IMR-90 (cell line): ENCODE measurements around the gene RHBDL1. TPM values are rescaled to one million over a fixed set of nuclear protein-coding genes. Genes with fewer than 3 reads are reported as not detected.

Experiments
- ATAC-seq: fragments of 200-7000 bp; cut with Tn5 transposase; 2 replicates; pipeline ENCODE4 v1.9.1; 2020; ENCODE audit warnings: low read depth, mild to moderate bottlenecking, moderate library complexity
- BruUV-seq: library from RNA; stranded (reverse); fragments of 400-500 nt; replicated peaks from 2 replicates; lab custom pipeline; 2021; lab: Mats Ljungman, UMichigan
- CTCF ChIA-PET: fragments of 300-600 bp; formaldehyde crosslinking; extraction: SDS; loops from one replicate; lab custom pipeline; 2021; ENCODE audit warnings: antibody characterized with exemption; lab: Yijun Ruan, JAX
- POLR2A ChIA-PET: fragments of 300-600 bp; sonication (Branson Sonifier 250); formaldehyde crosslinking; loops from one replicate; lab custom pipeline; 2022; ENCODE audit warnings: antibody characterized with exemption; ENCODE audit not compliant: unreplicated experiment; lab: Charles Lee
- DNase-seq: peaks from one replicate; pipeline ENCODE4 v3.0.0; 2013
- H2AFZ ChIP-seq: replicated peaks from 2 replicates; pipeline ENCODE3; 2013; ENCODE audit warnings: low read length, mild to moderate bottlenecking; ENCODE audit not compliant: poor library complexity
- H2AK5ac ChIP-seq: 2 replicates; pipeline ENCODE4 v1.6.1; 2013; ENCODE audit warnings: low read depth, low read length, inconsistent platforms
- H2AK9ac ChIP-seq: replicated peaks from 2 replicates; pipeline ENCODE3; 2013; ENCODE audit warnings: mild to moderate bottlenecking, low read depth, low read length, moderate library complexity; ENCODE audit not compliant: poor library complexity
- H2BK120ac ChIP-seq: 2 replicates; pipeline ENCODE4 v1.6.1; 2013; ENCODE audit warnings: low read depth, low read length, inconsistent platforms
- H2BK15ac ChIP-seq: 3 replicates; pipeline ENCODE4 v1.6.1; 2013; ENCODE audit warnings: low read depth, low read length, inconsistent platforms
- H2BK20ac ChIP-seq: 2 replicates; pipeline ENCODE4 v1.6.1; 2013; ENCODE audit warnings: low read depth, mild to moderate bottlenecking, inconsistent platforms, low read length, moderate library complexity
- H2BK5ac ChIP-seq: 2 replicates; pipeline ENCODE4 v1.6.1; 2013; ENCODE audit warnings: mild to moderate bottlenecking, low read depth, low read length, inconsistent platforms; ENCODE audit not compliant: poor library complexity, severe bottlenecking
- H3K14ac ChIP-seq: replicated peaks from 2 replicates; pipeline ENCODE4 v1.6.1; 2013; ENCODE audit warnings: low read depth, low read length, inconsistent platforms
- H3K18ac ChIP-seq: 2 replicates; pipeline ENCODE4 v1.6.1; 2013; ENCODE audit warnings: low read depth, low read length, control low read depth
- H3K23ac ChIP-seq: 2 replicates; pipeline ENCODE4 v1.6.1; 2013; ENCODE audit warnings: low read depth, low read length, inconsistent platforms
- H3K27ac ChIP-seq: 2 replicates; pipeline ENCODE4 v1.5.1; 2013; ENCODE audit warnings: mild to moderate bottlenecking, control low read depth, low read length; ENCODE audit not compliant: insufficient read depth
- H3K27me3 ChIP-seq: 2 replicates; pipeline ENCODE4 v1.6.1; 2013; ENCODE audit warnings: low read length; ENCODE audit not compliant: control insufficient read depth, insufficient read depth
- H3K36me3 ChIP-seq: 2 replicates; pipeline ENCODE4 v1.6.1; 2013; ENCODE audit warnings: low read length, mixed read lengths; ENCODE audit not compliant: control insufficient read depth, insufficient read depth
- H3K4ac ChIP-seq: 2 replicates; pipeline ENCODE4 v1.6.1; 2013; ENCODE audit warnings: low read depth, low read length, inconsistent platforms
- H3K4me1 ChIP-seq: 2 replicates; pipeline ENCODE4 v1.6.1; 2013; ENCODE audit warnings: low read length, mixed read lengths; ENCODE audit not compliant: control insufficient read depth, insufficient read depth
- H3K4me2 ChIP-seq: 2 replicates; pipeline ENCODE4 v1.6.1; 2013; ENCODE audit warnings: low read depth, mild to moderate bottlenecking, control low read depth, low read length, moderate library complexity
- H3K4me3 ChIP-seq: 2 replicates; pipeline ENCODE4 v1.5.1; 2013; ENCODE audit warnings: low read depth, mild to moderate bottlenecking, control low read depth, low read length, moderate library complexity; ENCODE audit not compliant: insufficient read depth
- H3K56ac ChIP-seq: 2 replicates; pipeline ENCODE4 v1.6.1; 2013; ENCODE audit warnings: low read length, inconsistent platforms; ENCODE audit not compliant: insufficient read depth; ENCODE audit errors: extremely low read depth
- H3K79me1 ChIP-seq, 2 experiments: 2 replicates each; pipeline ENCODE4 v1.6.1; 2013; ENCODE audit warnings: low read length in 2 of 2, inconsistent platforms in 1 of 2, low read depth in 1 of 2
- H3K9ac ChIP-seq: 2 replicates; pipeline ENCODE4 v1.6.1; 2013; ENCODE audit warnings: low read depth, low read length, control low read depth
- H3K9me1 ChIP-seq: 2 replicates; pipeline ENCODE4 v1.6.1; 2013; ENCODE audit warnings: low read length, inconsistent platforms; ENCODE audit not compliant: insufficient read depth
- H3K9me3 ChIP-seq: 2 replicates; pipeline ENCODE4 v1.6.1; 2013; ENCODE audit warnings: low read length; ENCODE audit not compliant: control insufficient read depth, insufficient read depth
- H4K20me1 ChIP-seq: 2 replicates; pipeline ENCODE4 v1.6.1; 2013; ENCODE audit warnings: low read length, inconsistent platforms; ENCODE audit not compliant: insufficient read depth
- H4K5ac ChIP-seq: 2 replicates; pipeline ENCODE4 v1.6.1; 2013; ENCODE audit warnings: mild to moderate bottlenecking, low read depth, low read length, control low read depth
- H4K8ac ChIP-seq, 2 experiments: 2 replicates each; pipeline ENCODE4 v1.6.1; 2013; ENCODE audit warnings: low read depth in 2 of 2, low read length in 2 of 2, control low read depth in 1 of 2, inconsistent platforms in 1 of 2
- H4K91ac ChIP-seq: 2 replicates; pipeline ENCODE4 v1.6.1; 2013; ENCODE audit warnings: low read depth, low read length, inconsistent platforms; ENCODE audit not compliant: insufficient read depth
- BHLHE40 ChIP-seq: fragments of 150-350 bp; IDR thresholded peaks from 2 replicates; pipeline ENCODE4 v1.6.1; 2016; ENCODE audit warnings: mild to moderate bottlenecking, low read depth, low read length
- CEBPB ChIP-seq: IDR thresholded peaks from 2 replicates; pipeline ENCODE4 v1.6.1; 2012; ENCODE audit warnings: low read depth, low read length, improper control_type of control experiment
- CHD1 ChIP-seq: IDR thresholded peaks from 2 replicates; pipeline ENCODE4 v1.6.1; 2012; ENCODE audit warnings: low read depth, low read length, improper control_type of control experiment
- CTCF ChIP-seq: conservative IDR thresholded peaks from 2 replicates; pipeline ENCODE4 v1.5.1; 2012; ENCODE audit warnings: mild to moderate bottlenecking, low read depth, low read length, improper control_type of control experiment
- ELK1 ChIP-seq: fragments of 150-350 bp; IDR thresholded peaks from 2 replicates; pipeline ENCODE4 v1.6.1; 2016; ENCODE audit warnings: low read depth, mild to moderate bottlenecking, low read length, moderate library complexity, borderline replicate concordance
- FOS ChIP-seq: fragments of 150-350 bp; IDR thresholded peaks from 2 replicates; pipeline ENCODE4 v1.6.1; 2016; ENCODE audit warnings: low read depth, low read length
- MAFK ChIP-seq: IDR thresholded peaks from 2 replicates; pipeline ENCODE4 v1.6.1; 2012; ENCODE audit warnings: low read depth, low read length, improper control_type of control experiment
- MAZ ChIP-seq: IDR thresholded peaks from 2 replicates; pipeline ENCODE4 v1.6.1; 2012; ENCODE audit warnings: low read depth, mild to moderate bottlenecking, low read length, improper control_type of control experiment, moderate library complexity, borderline replicate concordance
- MXI1 ChIP-seq: IDR thresholded peaks from 2 replicates; pipeline ENCODE4 v1.6.1; 2012; ENCODE audit warnings: low read depth, mild to moderate bottlenecking, low read length, moderate library complexity, borderline replicate concordance
- NFE2L2 ChIP-seq: fragments of 150-350 bp; IDR thresholded peaks from 2 replicates; pipeline ENCODE4 v1.6.1; 2016; ENCODE audit warnings: low read depth, mild to moderate bottlenecking, low read length
- POLR2A ChIP-seq: IDR thresholded peaks from 2 replicates; pipeline ENCODE4 v1.6.1; 2012; ENCODE audit warnings: mild to moderate bottlenecking, low read depth, low read length
- RAD21 ChIP-seq: IDR thresholded peaks from 2 replicates; pipeline ENCODE4 v1.6.1; 2012; ENCODE audit warnings: low read length, improper control_type of control experiment
- RCOR1 ChIP-seq: IDR thresholded peaks from 2 replicates; pipeline ENCODE4 v1.6.1; 2012; ENCODE audit warnings: mild to moderate bottlenecking, low read length, improper control_type of control experiment; ENCODE audit not compliant: insufficient replicate concordance
- RFX5 ChIP-seq: IDR thresholded peaks from 2 replicates; pipeline ENCODE4 v1.8.0; 2012; ENCODE audit warnings: low read depth, mild to moderate bottlenecking, low read length, moderate library complexity
- SMC3 ChIP-seq: fragments of 150-350 bp; IDR thresholded peaks from 2 replicates; pipeline ENCODE4 v1.6.1; 2016; ENCODE audit warnings: low read depth, mild to moderate bottlenecking, antibody characterized with exemption, low read length, moderate library complexity
- USF2 ChIP-seq: fragments of 150-350 bp; IDR thresholded peaks from 2 replicates; pipeline ENCODE4 v1.6.1; 2017; ENCODE audit warnings: mild to moderate bottlenecking, antibody characterized with exemption, low read length, low read depth
- WGBS, 2 experiments: methylation state at CpG; one replicate each; pipeline versions ENCODE4 v1.1.5 to v1.1.7; 2013; ENCODE audit warnings: missing lambda C conversion rate in 2 of 2; ENCODE audit not compliant: insufficient read length in 1 of 2; ENCODE audit errors: extremely low coverage in 2 of 2; 5-methylcytosine and 5-hydroxymethylcytosine counted together
- dilution Hi-C: fragments of 300-500 bp; cut with HindIII; formaldehyde crosslinking; loops from one replicate; pipeline ENCODE4 v1.14.3; 2018; ENCODE audit warnings: low sequenced_read_pairs; ENCODE audit not compliant: unreplicated experiment
- in situ Hi-C: fragments of 300-500 bp; cut with MboI; formaldehyde crosslinking; loops from 3 replicates; pipeline ENCODE4 v1.14.3; 2019; ENCODE audit warnings: low sequenced_read_pairs, inconsistent platforms, mixed read lengths
- intact Hi-C: fragments of 100-400 bp; cut with micrococcal nuclease; formaldehyde crosslinking; loops from 2 replicates; pipeline ENCODE4 v1.10.0; 2022
- polyA plus RNA-seq, 3 experiments: library from polyadenylated mRNA; depleted of rRNA; stranded (reverse); fragments of >200 nt; gene quantifications; 2 replicates each; pipeline ENCODE4 v1.2.3, GENCODE V29; 2012; ENCODE audit warnings: low replicate concordance in 1 of 3
- total RNA-seq: library from RNA; depleted of rRNA; stranded (reverse); fragments of >200 nt; gene quantifications from 2 replicates; pipeline ENCODE4 v1.2.3, GENCODE V29; 2012

RHBDL1 gene
- total and polyA plus RNA-seq, 2 of the 4 experiments (the other 2 are of a cell fraction) = 0.72 to 4.1 TPM

- Histone ChIP-seq H3K56ac (no peak overlapping the region), H3K27ac (no peak overlapping the region; the same call in 1 of the 2 replicates), H2AK9ac (peak overlapping the region; percentile 91), H4K20me1 (peaks cover 4% of the 10 kb centered on the region), H3K4me1 (peaks cover 23% of the 10 kb centered on the region), H3K9me3 (no peaks in the 10 kb centered on the region), H2BK15ac (no peak overlapping the region), H3K36me3 (peaks cover 12% of the 10 kb centered on the region; the same call in 1 of the 2 replicates), H3K4me3 (peak overlapping the region; percentile 97; the same call in 1 of the 2 replicates), H2BK120ac (no peak overlapping the region), H3K23ac (no peak overlapping the region), H3K27me3 (no peaks in the 10 kb centered on the region), H3K14ac (no peak overlapping the region), H3K79me1 (peaks cover 0 to 17% of the 10 kb centered on the region in 2 experiments; a peak in 2 of 4 replicates), H3K9ac (peak overlapping the region; percentile 74; the same call in 1 of the 2 replicates), H2AFZ (no peak overlapping the region), H2BK5ac (no peak overlapping the region), H4K5ac (no peak overlapping the region), H4K91ac (no peak overlapping the region), H3K18ac (no peak overlapping the region), H2AK5ac (no peak overlapping the region), H3K4ac (no peak overlapping the region; the same call in 1 of the 2 replicates), H2BK20ac (no peak overlapping the region), H3K9me1 (peaks cover 8% of the 10 kb centered on the region; the same call in 1 of the 2 replicates), H3K4me2 (peak overlapping the region; percentile 98), H4K8ac (no peak overlapping the region)
- dilution Hi-C loops = no loop called here
- WGBS, 2 experiments = no CpG with 5 or more reads among the region's 7 CpGs
- no peak for DNase-seq
- ChIA-PET CTCF (no interaction called here), POLR2A (no interaction called here)
- no TSS peak for BruUV-seq
- intact Hi-C loops = loop anchor here (5.0 kb wide), 1 partner anchor 108 kb away; the partner anchor contains the start of gene CAPN15
- no peak for ATAC-seq
- in situ Hi-C loops = no loop called here
- TF ChIP-seq SMC3 (no peak), CEBPB (no peak), FOS (no peak), RAD21 (no peak), NFE2L2 (no peak), POLR2A (no peak), RCOR1 (no peak), MAFK (no peak), CTCF (no peak), MAZ (no peak), USF2 (no peak), MXI1 (no peak), CHD1 (no peak), ELK1 (no peak), BHLHE40 (no peak), RFX5 (no peak)
These were observed 40.5 kb upstream of the RHBDL1 start for GRCh38 chr16:634996-635395.
